GM12872 (cell line): ENCODE measurements around the gene DIO3.

Source experiments
- TF ChIP-seq, protein P1 (sequence below): IDR thresholded peaks from 3 replicates; pipeline ENCODE4 v1.5.1; 2011; ENCODE audit warnings: low read depth, mild to moderate bottlenecking, low read length, moderate library complexity; ENCODE audit not compliant: insufficient read depth

Gene DIO3

DNA sequence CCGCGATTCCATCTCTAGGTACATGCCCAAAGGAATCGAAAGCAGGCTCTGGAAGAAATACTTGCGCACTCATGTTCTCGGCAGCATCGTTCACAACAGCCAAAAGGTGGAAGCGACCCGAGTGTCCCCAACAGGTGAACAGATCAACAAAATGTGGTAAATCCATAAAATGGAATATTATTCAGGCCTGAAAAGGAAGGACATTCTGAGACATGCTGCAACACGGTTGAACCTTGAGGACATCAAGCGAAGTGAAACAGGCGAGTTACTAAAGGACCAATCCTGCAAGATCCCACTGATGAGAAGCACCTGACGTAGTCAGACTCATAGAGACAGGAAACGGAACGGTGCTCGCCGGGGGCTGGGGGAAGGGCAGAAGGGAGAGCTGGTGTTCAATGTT lies 17.5 kb upstream of the DIO3 start:
- TF ChIP-seq, protein P1, sequence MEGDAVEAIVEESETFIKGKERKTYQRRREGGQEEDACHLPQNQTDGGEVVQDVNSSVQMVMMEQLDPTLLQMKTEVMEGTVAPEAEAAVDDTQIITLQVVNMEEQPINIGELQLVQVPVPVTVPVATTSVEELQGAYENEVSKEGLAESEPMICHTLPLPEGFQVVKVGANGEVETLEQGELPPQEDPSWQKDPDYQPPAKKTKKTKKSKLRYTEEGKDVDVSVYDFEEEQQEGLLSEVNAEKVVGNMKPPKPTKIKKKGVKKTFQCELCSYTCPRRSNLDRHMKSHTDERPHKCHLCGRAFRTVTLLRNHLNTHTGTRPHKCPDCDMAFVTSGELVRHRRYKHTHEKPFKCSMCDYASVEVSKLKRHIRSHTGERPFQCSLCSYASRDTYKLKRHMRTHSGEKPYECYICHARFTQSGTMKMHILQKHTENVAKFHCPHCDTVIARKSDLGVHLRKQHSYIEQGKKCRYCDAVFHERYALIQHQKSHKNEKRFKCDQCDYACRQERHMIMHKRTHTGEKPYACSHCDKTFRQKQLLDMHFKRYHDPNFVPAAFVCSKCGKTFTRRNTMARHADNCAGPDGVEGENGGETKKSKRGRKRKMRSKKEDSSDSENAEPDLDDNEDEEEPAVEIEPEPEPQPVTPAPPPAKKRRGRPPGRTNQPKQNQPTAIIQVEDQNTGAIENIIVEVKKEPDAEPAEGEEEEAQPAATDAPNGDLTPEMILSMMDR: no peak

DNA sequence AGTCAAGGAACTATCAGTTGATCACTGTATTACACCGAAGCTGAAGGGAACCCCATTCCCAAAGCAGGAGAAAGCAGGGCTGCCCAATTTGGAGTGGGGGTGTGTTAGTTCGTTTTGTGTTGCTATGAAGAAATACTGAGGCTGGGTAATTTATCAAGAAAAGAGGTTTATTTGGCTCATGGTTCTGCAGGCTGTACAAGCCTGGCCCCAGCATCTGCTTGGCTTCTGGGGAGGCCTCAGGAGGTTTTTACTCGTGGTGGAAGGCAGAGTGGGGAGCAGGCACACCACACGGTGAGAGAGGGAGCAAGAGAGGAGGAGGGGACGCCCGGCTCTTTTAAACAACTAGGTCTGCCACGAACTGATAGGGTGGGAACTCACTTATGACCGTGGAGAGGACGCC lies 16.7 kb upstream of the DIO3 start:
- TF ChIP-seq, protein P1: no peak

DNA sequence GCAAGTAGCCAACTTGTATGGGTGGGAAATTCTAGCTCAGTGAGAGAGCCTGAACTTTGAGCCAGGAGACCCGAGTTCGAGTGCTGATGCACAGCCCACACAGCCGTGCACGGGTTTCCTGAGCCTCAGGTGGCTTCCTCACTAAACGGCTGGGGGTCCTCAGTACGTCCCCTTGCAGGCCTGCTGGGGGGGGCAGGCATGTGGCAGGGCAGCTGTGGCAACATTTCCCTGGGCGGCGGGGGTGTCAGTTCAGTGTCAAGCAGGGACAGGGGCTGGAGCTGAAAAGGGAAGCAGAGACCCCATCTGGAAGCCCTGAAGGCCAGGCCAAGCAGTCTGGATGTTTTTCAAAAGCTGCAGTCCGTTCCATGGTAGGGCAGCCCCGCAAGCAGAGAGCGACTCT lies 14.6 kb upstream of the DIO3 start:
- TF ChIP-seq, protein P1: no peak

DNA sequence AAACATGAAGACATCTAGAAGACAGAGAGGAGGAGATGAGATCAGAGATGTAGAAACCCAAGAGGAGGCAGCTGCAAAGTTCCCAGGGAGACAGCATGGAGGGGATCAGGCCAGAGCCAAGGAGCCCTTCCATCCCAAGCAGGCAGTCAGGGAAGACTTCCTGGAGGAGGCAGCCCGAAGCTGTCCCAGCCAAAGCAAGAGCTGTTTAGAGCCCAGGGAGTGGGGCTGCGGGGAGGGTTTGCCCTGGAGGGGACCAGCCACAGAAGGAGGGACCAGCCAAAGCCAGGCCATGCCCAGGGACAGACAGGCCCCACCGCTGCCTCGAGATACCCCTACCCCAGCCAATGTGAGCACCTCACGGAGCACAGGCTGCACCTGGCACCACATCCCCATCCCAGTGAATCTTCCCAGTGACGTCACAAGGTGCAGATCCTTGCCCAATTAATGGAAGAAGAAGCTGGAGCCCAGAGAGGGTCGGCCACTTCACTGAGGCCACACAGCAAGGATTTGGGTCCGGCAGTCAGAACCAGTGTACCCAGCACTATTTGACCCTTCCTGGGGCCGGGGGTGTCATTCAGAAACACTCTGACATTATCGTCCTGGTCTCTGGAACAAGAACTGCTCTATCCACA lies 14.1 kb upstream of the DIO3 start:
- TF ChIP-seq, protein P1: no peak

DNA sequence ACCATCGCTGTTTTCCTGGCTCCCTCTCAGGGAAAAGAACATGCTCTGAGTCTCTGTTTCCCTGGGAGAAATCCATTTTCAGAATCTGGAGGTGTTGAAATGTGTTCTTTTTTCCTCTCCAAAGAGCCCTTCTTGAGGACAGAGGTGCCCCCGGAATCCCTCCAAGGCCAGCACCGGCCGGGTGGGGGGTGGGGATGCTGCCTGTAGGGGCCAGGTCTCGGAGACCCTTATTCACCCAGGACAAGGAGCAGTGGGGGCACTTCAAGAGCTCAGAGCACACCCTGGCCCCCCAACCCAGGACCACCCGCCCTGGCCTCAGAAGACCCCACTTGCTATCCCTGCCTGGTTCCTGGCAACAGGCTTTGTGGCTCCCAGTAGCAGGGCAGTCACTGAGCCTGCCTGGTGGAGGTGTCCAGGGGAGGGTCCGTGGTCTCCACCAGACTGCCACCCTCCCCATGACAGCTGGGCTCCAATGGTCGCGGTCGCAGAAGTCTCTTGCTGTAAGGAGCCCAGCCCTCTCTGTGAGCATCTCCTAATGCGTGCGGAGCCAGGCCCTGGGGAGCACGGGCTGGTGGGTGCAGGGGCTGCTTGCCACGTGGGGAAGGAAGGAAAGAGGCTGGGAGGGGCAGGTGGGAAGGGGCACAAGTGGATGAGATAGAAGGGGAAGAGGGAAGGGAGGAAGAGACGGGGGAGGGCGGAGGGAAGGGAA lies 13.2 kb upstream of the DIO3 start:
- TF ChIP-seq, protein P1: no peak

DNA sequence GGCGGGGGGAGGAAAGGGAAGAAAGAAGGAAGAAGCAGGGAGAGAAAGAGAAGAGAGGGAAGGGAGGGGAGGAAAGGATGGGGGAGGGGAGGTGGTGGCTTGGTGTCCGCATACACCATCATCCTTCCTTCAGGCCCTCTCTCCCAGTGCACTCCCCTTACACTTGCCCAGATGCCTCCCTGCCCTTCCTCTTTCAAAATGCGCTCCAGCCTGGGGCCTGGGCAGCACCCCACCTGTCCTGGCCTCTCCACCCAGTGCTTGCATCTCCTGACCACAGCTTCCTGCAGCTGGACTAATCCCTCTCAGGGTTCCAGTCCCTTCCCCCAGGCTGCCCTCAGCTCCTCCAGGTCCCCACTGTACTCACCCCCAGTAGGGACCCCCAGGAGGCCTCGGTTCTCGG lies 12.6 kb upstream of the DIO3 start:
- TF ChIP-seq, protein P1: no peak

DNA sequence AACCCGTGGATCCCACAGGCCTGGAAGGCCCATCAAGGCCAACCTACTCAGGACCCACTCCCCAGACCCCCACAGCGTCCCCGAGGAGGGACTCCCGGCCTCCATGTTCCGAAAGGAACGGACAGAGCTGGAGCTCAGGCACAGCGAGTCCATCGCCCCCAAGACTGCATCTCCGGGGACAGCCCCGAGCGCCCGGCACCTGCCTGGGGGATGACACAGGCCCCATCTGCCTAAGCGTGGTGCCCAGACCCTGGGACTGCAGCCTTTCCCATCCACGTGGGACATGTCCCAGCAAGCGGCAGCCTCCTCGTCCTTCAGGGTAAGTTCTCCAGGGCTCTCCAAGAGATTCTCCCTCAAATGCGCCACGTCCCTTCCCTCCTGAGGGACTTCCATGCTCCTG lies 12.1 kb upstream of the DIO3 start:
- TF ChIP-seq, protein P1: no peak
